NCI-H82 (cell line): ENCODE measurements around the gene ATF2.

Source experiments
- DNase-seq: peaks from one replicate; lab custom pipeline; 2025; lab: John Stamatoyannopoulos, UW

Gene ATF2

DNA sequence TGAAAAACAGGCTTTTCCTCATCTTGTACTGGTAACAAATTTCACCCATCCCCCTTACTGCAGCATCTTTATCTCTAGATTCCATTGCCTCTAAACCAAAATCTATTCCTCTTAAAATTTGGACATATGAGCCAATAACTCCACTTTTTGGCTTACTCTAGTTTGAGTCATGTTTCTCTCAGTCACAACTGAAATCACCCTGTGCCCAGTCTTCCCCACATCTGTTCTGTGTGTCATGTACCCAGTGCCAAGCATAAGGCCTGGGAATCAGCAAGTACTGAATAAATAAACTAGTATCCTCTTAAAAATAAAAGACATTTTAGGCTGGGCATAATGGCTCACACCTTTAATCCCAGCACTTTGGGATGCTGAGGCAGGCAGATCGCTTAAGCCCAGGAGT, 142.1 kb downstream of the ATF2 start:
- no peak for DNase-seq

DNA sequence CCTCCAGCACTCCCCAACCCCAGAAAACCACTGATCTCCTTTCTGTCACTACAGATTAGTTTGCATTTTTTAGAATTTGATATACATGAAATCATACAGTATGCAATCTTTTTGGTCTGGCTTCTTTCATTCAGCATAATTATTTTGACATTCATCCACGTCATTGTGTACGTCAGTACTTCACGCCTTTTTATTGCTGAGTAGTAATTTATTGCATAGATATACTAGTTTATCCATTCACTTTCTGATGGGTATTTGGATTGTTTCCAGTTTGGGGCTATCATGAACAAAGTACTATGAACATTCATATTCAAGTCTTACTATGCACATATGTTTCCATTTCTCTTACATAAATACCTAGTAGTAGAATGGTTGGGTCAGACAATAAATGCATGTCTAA, 142.8 kb downstream of the ATF2 start:
- DNase-seq, result no peak

DNA sequence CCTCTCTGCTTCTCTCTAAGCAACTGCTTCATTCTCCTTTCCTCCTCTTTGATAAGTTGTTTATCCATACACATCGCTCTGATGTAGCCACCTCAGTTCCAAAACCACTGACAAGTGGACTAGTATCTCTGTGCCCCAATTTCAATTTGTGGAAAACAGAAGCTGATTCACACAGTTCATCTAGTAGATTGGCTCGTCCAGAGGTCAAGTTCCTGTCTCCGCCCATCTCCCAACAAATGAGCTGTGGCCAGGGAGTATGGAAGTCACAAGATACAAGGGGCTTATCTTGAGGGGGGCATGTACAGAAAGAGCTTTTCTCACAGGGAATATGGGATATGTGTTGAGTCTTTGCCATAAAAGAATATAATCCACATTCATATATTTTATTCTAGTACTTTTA, 145.1 kb downstream of the ATF2 start:
- DNase-seq, result peak; percentile 11
